Measurements from ENCODE around the gene UBFD1. TPM values are rescaled to one million over a fixed set of nuclear protein-coding genes. Genes with fewer than 3 reads are reported as not detected.
"Not testable (repeated sequence)": the region's sequence is repeated elsewhere in the genome, so short reads cannot be mapped to it uniquely, and the experiment has no call there.

Gene UBFD1
- total RNA-seq, 2 experiments from 2014 or later = 53.9 to 54.4 TPM

DNA sequence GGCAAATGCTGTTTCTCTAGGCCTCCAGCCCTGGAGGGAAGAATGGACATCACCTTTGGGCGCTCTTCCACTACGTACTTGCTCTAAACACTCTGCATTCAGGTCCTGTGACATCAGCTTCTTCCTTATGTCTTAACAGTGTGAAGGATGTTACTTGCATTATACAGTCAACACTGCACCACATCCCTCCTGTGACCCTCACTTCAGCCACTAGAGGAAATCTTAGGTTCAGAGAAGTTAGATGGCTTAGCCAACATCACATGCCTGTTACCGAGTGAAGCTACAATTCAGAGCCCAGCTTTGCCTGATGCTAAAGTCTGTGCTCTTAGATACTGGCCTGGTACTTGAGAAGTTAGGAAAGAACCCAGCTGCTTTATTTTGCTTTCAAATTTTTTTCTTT lies 18.3 kb downstream of the UBFD1 start:
- Mint-ChIP-seq H3K27me3 (no peaks in the 10 kb centered on the region), H3K4me3 (no peak overlapping the region), H3K9me3 (no peaks in the 10 kb centered on the region), H3K27ac (no peak overlapping the region), H3K36me3 (peaks cover 27% of the 10 kb centered on the region), H3K4me1 (ENCODE audit: low read depth) (no peaks in the 10 kb centered on the region)
- ChIA-PET CTCF (interaction anchor here (1.0 to 1.2 kb wide), 2 partner anchors 21 to 142 kb away, joined by 3 read pairs; no protein-coding TSS in a partner anchor), POLR2A (interaction anchor here (0.7 kb wide), 1 partner anchor 13 kb away, joined by 3 read pairs; no protein-coding TSS in a partner anchor)
- intact Hi-C loops (cut with micrococcal nuclease) = no loop called here
- no peak for DNase-seq

DNA sequence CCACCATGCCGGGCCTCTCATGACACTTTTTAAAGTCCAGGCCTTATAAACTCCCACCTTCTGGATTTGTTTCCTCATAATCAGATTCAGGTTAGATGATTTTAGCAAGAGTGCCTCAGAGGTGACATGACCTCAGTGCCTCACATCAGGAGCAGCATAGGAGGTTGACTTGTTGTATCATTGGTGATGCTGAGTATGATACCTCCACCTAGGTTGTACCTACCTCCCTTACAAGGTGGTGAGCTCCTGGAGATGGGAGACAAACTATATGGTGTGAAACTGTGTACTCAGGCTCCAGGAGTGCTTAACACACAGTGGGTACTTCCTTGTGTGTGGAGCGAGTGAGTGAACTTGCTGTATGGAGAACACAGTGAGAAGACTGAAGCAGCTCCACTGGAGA lies 20.0 kb downstream of the UBFD1 start:
- no peaks in the 10 kb centered on the region for H3K9me3 Mint-ChIP-seq
- no peaks in the 10 kb centered on the region for H3K27me3 Mint-ChIP-seq
- no peak for DNase-seq
- ChIA-PET POLR2A (no interaction called here), CTCF (no interaction called here)
- intact Hi-C loops (cut with micrococcal nuclease) = no loop called here
- no peak overlapping the region for H3K27ac Mint-ChIP-seq
- H3K4me1 Mint-ChIP-seq (ENCODE audit: low read depth) = no peaks in the 10 kb centered on the region
- H3K4me3 Mint-ChIP-seq = no peak overlapping the region
- H3K36me3 Mint-ChIP-seq = peaks cover 18% of the 10 kb centered on the region

DNA sequence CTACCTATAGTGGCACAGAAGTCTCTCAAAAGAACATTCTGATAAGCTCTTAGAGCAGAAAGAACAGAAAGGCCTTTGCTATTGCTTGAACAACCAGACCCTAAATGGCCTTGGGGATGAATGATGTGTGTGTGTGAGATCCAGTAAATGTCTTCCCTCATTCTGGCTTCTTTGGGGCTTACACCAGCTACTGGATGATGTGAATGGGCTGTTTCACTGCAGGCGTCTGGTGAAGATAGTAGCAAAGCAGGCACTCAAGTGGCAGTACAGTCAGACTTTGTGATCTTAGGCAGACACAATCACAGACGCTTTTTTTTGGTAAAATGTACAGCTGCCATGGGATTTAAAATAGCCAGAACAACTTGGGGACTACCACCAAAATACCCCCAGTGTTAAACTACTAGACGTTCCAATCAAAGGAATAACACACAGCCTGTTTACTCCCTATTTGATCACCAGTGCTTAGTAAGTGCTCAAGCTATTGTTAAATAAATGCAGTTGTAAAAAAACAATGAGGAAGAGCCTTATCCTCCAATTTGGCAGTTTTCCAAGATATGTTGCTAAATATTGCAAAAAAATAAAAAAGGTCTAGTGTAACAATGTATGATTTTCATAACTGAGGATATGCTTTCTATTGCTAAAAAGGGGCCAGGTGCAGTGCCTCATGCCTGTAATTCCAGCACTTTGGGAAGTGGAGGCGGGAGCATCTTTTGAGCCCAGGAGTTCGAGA lies 20.7 kb downstream of the UBFD1 start:
- DNase-seq = no peak
- Mint-ChIP-seq H3K4me3 (no peak overlapping the region), H3K27me3 (no peaks in the 10 kb centered on the region), H3K4me1 (ENCODE audit: low read depth) (no peaks in the 10 kb centered on the region), H3K27ac (no peak overlapping the region), H3K9me3 (no peaks in the 10 kb centered on the region), H3K36me3 (peaks cover 17% of the 10 kb centered on the region)
- ChIA-PET POLR2A (no interaction called here), CTCF (no interaction called here)
- intact Hi-C loops (cut with micrococcal nuclease) = no loop called here

GRCh38 chr16:23579371-23579770 lies 21.8 kb downstream of the UBFD1 start:
- H3K27ac Mint-ChIP-seq = no peak overlapping the region
- no peak overlapping the region for H3K4me3 Mint-ChIP-seq
- CTCF ChIA-PET = no interaction called here
- H3K36me3 Mint-ChIP-seq = peaks cover 20% of the 10 kb centered on the region
- no peaks in the 10 kb centered on the region for H3K9me3 Mint-ChIP-seq
- no peaks in the 10 kb centered on the region for H3K4me1 Mint-ChIP-seq (ENCODE audit: low read depth)
- intact Hi-C loops (cut with micrococcal nuclease) = no loop called here
- POLR2A ChIA-PET = interaction anchor here (0.6 kb wide), 1 partner anchor 258 kb away, joined by 4 read pairs; no protein-coding TSS in a partner anchor
- DNase-seq = no peak
- no peaks in the 10 kb centered on the region for H3K27me3 Mint-ChIP-seq

DNA sequence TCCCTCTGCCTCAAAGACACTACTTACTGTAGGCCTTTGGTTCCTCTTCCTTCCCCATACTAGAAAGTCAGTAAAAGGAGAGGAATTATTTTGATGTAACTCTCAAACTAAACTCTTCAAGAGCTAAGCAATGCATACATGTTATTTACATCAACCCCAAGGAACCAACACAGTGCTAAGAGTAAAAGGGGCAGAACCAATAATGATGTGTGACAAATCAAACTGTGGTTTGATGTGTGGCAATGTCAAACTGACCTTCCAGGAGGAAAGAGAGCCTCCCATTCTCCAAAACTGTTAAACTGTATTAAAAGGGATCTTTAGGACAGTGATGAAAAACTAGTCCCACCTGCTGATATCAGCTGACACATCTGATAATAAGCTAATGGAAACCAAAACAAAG lies 22.9 kb downstream of the UBFD1 start:
- POLR2A ChIA-PET = no interaction called here
- DNase-seq = no peak
- Mint-ChIP-seq H3K9me3 (no peaks in the 10 kb centered on the region), H3K27ac (no peak overlapping the region), H3K27me3 (no peaks in the 10 kb centered on the region), H3K4me3 (no peak overlapping the region), H3K36me3 (peaks cover 21% of the 10 kb centered on the region), H3K4me1 (ENCODE audit: low read depth) (no peaks in the 10 kb centered on the region)
- intact Hi-C loops (cut with micrococcal nuclease) = no loop called here
- CTCF ChIA-PET = no interaction called here

- no peaks in the 10 kb centered on the region for H3K9me3 Mint-ChIP-seq
- CTCF ChIA-PET = interaction anchor here (1.2 kb wide), 1 partner anchor 14 kb away, joined by 3 read pairs; the partner anchor contains the start of gene NDUFAB1
- intact Hi-C loops (cut with micrococcal nuclease) = no loop called here
Measured at GRCh38 chr16:23581764-23582163, 24.2 kb downstream of the UBFD1 start.

GRCh38 chr16:23583271-23583670 lies 25.7 kb downstream of the UBFD1 start:
- peaks cover 23% of the 10 kb centered on the region for H3K36me3 Mint-ChIP-seq
- ChIA-PET CTCF (interaction anchor here (1.0 kb wide), 1 partner anchor 14 kb away, joined by 3 read pairs; no protein-coding TSS in a partner anchor), POLR2A (interaction anchor here (0.9 kb wide), 1 partner anchor 9 kb away, joined by 4 read pairs; no protein-coding TSS in a partner anchor)
- H3K9me3 Mint-ChIP-seq; DNase-seq; H3K4me3 Mint-ChIP-seq; H3K4me1 Mint-ChIP-seq (ENCODE audit: low read depth); intact Hi-C loops (cut with micrococcal nuclease); H3K27me3 Mint-ChIP-seq; H3K27ac Mint-ChIP-seq: not testable (repeated sequence)

More at GRCh38 chr16:23581764-23582163, 24.2 kb downstream of the UBFD1 start:
- Mint-ChIP-seq H3K4me1 (ENCODE audit: low read depth) (no peaks in the 10 kb centered on the region), H3K4me3 (no peak overlapping the region), H3K27ac (no peak overlapping the region), H3K36me3 (peaks cover 22% of the 10 kb centered on the region), H3K27me3 (no peaks in the 10 kb centered on the region)
- DNase-seq = no peak
- POLR2A ChIA-PET = no interaction called here

DNA sequence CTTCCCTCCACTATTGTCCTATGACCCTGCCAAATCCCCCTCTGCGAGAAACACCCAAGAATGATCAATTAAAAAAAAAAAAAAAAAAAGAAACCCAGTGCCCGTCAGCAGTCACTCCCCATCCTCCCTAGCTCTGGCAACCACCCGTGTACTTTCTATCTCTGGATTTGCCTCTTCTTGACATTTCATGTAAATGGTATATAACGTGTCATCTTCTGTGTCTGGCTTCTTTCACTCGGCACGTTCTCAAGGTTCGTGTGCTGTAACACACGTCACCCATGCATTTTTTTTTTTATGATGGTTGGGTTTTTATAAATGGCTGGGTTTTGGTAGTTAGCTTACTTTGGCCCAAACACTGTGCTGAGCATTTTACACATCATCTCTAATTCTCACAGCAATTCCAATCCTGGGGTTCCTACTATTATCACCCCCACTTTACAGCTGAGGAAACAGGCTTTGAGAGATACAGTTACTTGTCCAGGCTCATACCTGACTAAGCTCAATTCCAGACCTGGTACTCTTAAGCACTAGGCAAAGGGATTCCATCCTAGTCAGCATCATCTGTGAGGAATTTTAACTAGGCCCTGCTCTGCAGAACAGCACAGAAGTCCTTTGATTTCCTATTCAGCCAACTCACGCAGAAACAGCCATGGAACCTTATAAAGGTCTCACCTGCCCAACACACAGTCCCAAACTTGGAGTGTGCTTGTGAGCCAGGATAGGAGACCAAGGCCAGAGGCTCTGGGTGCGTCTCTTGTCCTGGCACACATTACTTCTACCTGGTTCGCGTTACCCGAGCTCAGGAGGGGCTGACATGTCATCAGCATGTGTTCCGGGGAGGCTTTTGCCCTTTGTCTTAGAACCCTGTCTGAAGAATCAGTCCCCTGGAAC lies 26.9 kb downstream of the UBFD1 start:
- DNase-seq = no peak
- intact Hi-C loops (cut with micrococcal nuclease) = no loop called here
- H3K27me3 Mint-ChIP-seq = no peaks in the 10 kb centered on the region
- H3K4me3 Mint-ChIP-seq = no peak overlapping the region
- POLR2A ChIA-PET = no interaction called here
- no peaks in the 10 kb centered on the region for H3K9me3 Mint-ChIP-seq
- peaks cover 20% of the 10 kb centered on the region for H3K36me3 Mint-ChIP-seq
- CTCF ChIA-PET = interaction anchor here (1.0 kb wide), 1 partner anchor 12 kb away, joined by 3 read pairs; no protein-coding TSS in a partner anchor
- no peak overlapping the region for H3K27ac Mint-ChIP-seq
- no peaks in the 10 kb centered on the region for H3K4me1 Mint-ChIP-seq (ENCODE audit: low read depth)

- H3K4me3 Mint-ChIP-seq = no peak overlapping the region
- no peaks in the 10 kb centered on the region for H3K9me3 Mint-ChIP-seq
- no peak for DNase-seq
- ChIA-PET CTCF (no interaction called here), POLR2A (no interaction called here)
- H3K36me3 Mint-ChIP-seq = peaks cover 27% of the 10 kb centered on the region
- peaks cover 12% of the 10 kb centered on the region for H3K4me1 Mint-ChIP-seq (ENCODE audit: low read depth)
- no peak overlapping the region for H3K27ac Mint-ChIP-seq
- no peaks in the 10 kb centered on the region for H3K27me3 Mint-ChIP-seq
- intact Hi-C loops (cut with micrococcal nuclease) = no loop called here
Measured at GRCh38 chr16:23587726-23588125, 30.2 kb downstream of the UBFD1 start.

DNA sequence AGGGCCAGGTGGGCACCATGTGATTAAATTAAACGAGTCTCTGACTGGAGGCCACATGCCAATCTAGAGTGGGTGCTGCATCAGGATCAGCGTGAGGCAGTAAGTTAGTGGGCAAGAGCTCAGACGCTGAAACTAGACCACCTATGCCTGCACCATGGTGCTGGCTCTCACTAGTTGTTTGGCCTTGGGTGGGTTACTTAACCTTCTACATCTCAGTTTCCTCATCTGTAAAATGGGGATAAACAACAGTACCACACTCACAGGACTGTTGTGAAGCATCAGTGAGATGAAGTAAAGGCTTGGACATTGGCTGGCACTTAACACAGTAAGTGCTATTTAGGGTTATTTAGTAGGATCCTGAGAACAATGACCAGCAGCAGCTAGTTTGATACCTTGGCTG lies 32.7 kb downstream of the UBFD1 start:
- ChIA-PET POLR2A (no interaction called here), CTCF (no interaction called here)
- H3K9me3 Mint-ChIP-seq = no peaks in the 10 kb centered on the region
- peaks cover 25% of the 10 kb centered on the region for H3K4me1 Mint-ChIP-seq (ENCODE audit: low read depth)
- H3K27ac Mint-ChIP-seq = no peak overlapping the region
- no peaks in the 10 kb centered on the region for H3K27me3 Mint-ChIP-seq
- peaks cover 26% of the 10 kb centered on the region for H3K36me3 Mint-ChIP-seq
- DNase-seq = no peak
- intact Hi-C loops (cut with micrococcal nuclease) = no loop called here
- H3K4me3 Mint-ChIP-seq = no peak overlapping the region

- DNase-seq = no peak
- no peaks in the 10 kb centered on the region for H3K27me3 Mint-ChIP-seq
- ChIA-PET POLR2A (no interaction called here), CTCF (no interaction called here)
- peaks cover 35% of the 10 kb centered on the region for H3K4me1 Mint-ChIP-seq (ENCODE audit: low read depth)
- H3K27ac Mint-ChIP-seq = no peak overlapping the region
- peaks cover 23% of the 10 kb centered on the region for H3K36me3 Mint-ChIP-seq
- H3K4me3 Mint-ChIP-seq = no peak overlapping the region
- intact Hi-C loops (cut with micrococcal nuclease) = no loop called here
- no peaks in the 10 kb centered on the region for H3K9me3 Mint-ChIP-seq
Measured at GRCh38 chr16:23594186-23594585, 36.7 kb downstream of the UBFD1 start.

DNA sequence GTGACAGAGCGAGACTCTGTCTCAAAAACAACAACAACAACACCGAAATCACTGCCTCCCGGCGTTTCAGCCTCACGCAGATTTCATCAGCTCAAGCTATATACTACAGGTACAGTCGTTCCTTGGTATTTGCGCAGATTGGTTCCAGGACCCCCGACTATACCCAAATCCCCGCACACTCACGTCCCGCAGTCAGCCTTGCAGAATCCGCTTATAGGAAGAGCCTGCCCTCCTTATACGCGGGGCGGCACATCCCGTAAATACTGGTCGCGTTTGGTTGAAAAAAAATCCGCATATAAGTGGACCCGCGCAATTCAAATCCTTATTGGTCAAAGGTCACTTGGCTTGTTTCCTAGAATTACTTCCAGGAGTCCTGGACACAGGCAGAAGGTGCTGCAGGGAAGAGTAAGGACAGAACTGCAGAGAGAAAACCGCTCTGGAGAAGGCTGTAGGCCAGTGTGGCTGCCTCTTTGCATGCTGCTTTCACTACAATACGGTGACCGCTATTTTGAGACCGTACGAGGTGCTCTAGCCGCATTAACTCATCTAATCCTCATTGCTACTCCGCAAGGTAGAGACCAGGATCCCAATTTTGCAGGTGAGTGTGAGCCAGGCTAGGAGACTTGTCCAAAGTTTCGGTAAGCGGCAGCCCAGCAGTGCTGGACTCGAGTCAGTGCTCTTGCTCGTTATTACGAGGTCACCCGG lies 37.9 kb downstream of the UBFD1 start:
- Mint-ChIP-seq H3K27me3 (no peaks in the 10 kb centered on the region), H3K4me1 (ENCODE audit: low read depth) (peaks cover 35% of the 10 kb centered on the region), H3K36me3 (peaks cover 16% of the 10 kb centered on the region), H3K4me3 (peak overlapping the region; percentile 81), H3K9me3 (no peaks in the 10 kb centered on the region), H3K27ac (peak overlapping the region; percentile 58)
- no peak for DNase-seq
- intact Hi-C loops (cut with micrococcal nuclease) = loop anchor here (5.0 kb wide), 1 partner anchor 93 kb away; no protein-coding TSS in a partner anchor
- ChIA-PET CTCF (interaction anchor here (1.6 kb wide), 1 partner anchor 13 kb away, joined by 3 read pairs; no protein-coding TSS in a partner anchor), POLR2A (no interaction called here)
